Lung (tissue), 12 donors: ENCODE data around the gene ANGPTL2. TPM values are rescaled to one million over a fixed set of nuclear protein-coding genes. Genes with fewer than 3 reads are reported as not detected.

Experiments used
- ATAC-seq: fragments of 200-7000 bp; cut with Tn5 transposase; one replicate; pipeline ENCODE4 v1.9.1; 2020; ENCODE audit warnings: moderate number of reproducible peaks; ENCODE audit not compliant: insufficient read depth, low FRiP score
- DNase-seq, 3 donors: peaks; one replicate each; pipeline ENCODE4 v3.0.0-alpha.2; 2013 to 2017
- H3K27ac ChIP-seq, 2 donors: one replicate each; pipeline ENCODE4 v1.5.1; 2013; ENCODE audit warnings: mild to moderate bottlenecking in 2 of 2, moderate library complexity in 2 of 2, control low read depth in 1 of 2, inconsistent platforms in 1 of 2, low read depth in 1 of 2, low read length in 1 of 2
- H3K27me3 ChIP-seq, 3 donors: one replicate each; pipeline ENCODE4 v1.5.1; 2013; ENCODE audit warnings: low read length in 2 of 3; ENCODE audit not compliant: control insufficient read depth in 3 of 3, insufficient read depth in 3 of 3
- H3K36me3 ChIP-seq, 4 donors: one replicate each; pipeline ENCODE4 v1.5.1; 2013; ENCODE audit warnings: low read length in 4 of 4, mild to moderate bottlenecking in 1 of 4, moderate library complexity in 1 of 4; ENCODE audit not compliant: control insufficient read depth in 4 of 4, insufficient read depth in 4 of 4
- H3K4me1 ChIP-seq, 5 donors: one replicate each; pipeline ENCODE4 v1.5.1; 2013; ENCODE audit warnings: low read length in 5 of 5, mild to moderate bottlenecking in 2 of 5, moderate library complexity in 1 of 5; ENCODE audit not compliant: control insufficient read depth in 5 of 5, insufficient read depth in 5 of 5
- H3K4me3 ChIP-seq: one replicate; pipeline ENCODE4 v1.5.1; 2013; ENCODE audit warnings: mild to moderate bottlenecking, control low read depth, moderate library complexity
- H3K9ac ChIP-seq, 2 donors: one replicate each; pipeline ENCODE4 v1.5.1; 2013; ENCODE audit warnings: low read length in 2 of 2, control low read depth in 1 of 2; ENCODE audit not compliant: insufficient read depth in 1 of 2
- H3K9me3 ChIP-seq, 4 donors: one replicate each; pipeline ENCODE4 v1.5.1; 2013; ENCODE audit warnings: low read length in 3 of 4, mild to moderate bottlenecking in 1 of 4, moderate library complexity in 1 of 4; ENCODE audit not compliant: control insufficient read depth in 4 of 4, insufficient read depth in 3 of 4
- WGBS, 2 donors: extraction: QIAGEN DNeasy Blood & Tissue Kit; methylation state at CpG; one replicate each; pipeline ENCODE4 v1.1.7; 2013; 5-methylcytosine and 5-hydroxymethylcytosine counted together
- polyA plus RNA-seq, 2 donors: library from polyadenylated mRNA; stranded (reverse); fragments of 200-250 nt; gene quantifications; one replicate each; pipeline ENCODE4 v1.2.1, GENCODE V29; 2013
- total RNA-seq, 2 donors: library from RNA; depleted of rRNA in 1 of 2; stranded (reverse); fragments of >200 nt in 1 of 2; gene quantifications; one replicate each; pipeline ENCODE4 v1.2.1, GENCODE V29; 2014 to 2021
- TF ChIP-seq, protein P1 (sequence below): IDR thresholded peaks from 2 replicates; pipeline ENCODE4 v1.5.1; 2012; ENCODE audit warnings: mild to moderate bottlenecking; ENCODE audit errors: control extremely low read depth, extremely low read depth
- donor health status: control.
- donor health status: control.
- donor health status: Bipolar disorder and iron deficiency.
- donor health status: healthy.
- donor health status: DM: yes; HTN: yes; CAD: no.

Gene ANGPTL2
- total and polyA plus RNA-seq, 4 donors = 7.5 to 18.8 (median 11.0) TPM

DNA sequence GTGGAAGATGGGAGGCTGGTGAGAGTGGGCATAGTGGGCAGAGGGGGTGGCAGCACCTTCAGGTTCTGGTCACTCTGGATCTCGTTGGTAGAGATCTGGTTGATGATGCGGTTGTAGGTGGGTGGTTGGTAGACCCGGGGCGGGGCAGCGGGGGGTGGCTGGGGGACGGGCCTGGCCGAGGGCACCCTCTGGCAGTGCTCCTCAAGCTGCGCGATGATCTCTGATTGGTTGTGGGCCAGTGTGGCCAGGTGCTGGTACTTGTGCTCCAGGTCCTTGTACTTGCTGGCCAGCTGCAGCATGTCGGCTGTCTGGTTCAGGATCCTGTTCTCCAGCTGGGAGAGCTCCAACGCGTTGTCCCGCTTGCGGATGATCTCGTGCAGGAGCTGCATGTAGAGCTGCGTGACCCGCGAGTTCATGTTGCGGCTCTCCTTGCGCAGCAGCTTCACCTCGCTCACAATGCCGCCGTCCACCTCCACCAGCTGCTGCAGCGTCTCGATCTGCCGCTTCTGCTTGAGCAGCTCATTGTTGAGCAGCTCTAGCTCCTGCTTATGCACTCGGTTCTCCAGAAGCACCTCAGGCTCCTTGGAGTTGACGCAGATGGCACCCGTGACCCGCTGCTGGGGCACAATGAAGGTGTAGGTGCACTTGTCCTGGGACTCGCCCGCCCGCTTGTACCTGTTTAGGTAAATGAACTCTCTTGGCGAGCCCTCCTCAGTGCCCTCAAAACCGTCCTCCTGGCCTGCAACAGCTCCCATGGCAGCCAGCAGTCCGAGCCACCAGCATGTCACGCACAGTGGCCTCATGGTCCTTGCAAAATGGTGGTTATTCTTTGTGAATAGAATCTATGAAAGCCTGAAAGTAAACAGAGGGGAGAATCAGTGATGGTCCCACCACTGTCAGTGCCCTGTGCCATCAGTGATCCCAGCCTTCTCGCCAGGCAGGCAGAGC lies 14.2 kb downstream of the ANGPTL2 start:
- 93 to 95% methylated on average over 38 of the region's 38 CpGs for WGBS, 2 donors
- TF ChIP-seq, protein P1, sequence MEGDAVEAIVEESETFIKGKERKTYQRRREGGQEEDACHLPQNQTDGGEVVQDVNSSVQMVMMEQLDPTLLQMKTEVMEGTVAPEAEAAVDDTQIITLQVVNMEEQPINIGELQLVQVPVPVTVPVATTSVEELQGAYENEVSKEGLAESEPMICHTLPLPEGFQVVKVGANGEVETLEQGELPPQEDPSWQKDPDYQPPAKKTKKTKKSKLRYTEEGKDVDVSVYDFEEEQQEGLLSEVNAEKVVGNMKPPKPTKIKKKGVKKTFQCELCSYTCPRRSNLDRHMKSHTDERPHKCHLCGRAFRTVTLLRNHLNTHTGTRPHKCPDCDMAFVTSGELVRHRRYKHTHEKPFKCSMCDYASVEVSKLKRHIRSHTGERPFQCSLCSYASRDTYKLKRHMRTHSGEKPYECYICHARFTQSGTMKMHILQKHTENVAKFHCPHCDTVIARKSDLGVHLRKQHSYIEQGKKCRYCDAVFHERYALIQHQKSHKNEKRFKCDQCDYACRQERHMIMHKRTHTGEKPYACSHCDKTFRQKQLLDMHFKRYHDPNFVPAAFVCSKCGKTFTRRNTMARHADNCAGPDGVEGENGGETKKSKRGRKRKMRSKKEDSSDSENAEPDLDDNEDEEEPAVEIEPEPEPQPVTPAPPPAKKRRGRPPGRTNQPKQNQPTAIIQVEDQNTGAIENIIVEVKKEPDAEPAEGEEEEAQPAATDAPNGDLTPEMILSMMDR = no peak
- no peaks in the 10 kb centered on the region for H3K9me3 ChIP-seq
- no peak for ATAC-seq
- peaks cover 0 to 10% (median 1%) of the 10 kb centered on the region in 4 donors for H3K36me3 ChIP-seq
- no peak overlapping the region for H3K4me3 ChIP-seq
- DNase-seq = no peak
- peak overlapping the region in 1 of 2 donors; percentile 23 for H3K27ac ChIP-seq
- H3K9ac ChIP-seq = no peak overlapping the region
- H3K27me3 ChIP-seq = no peaks in the 10 kb centered on the region
- peaks cover 8 to 23% (median 11%) of the 10 kb centered on the region in 5 donors for H3K4me1 ChIP-seq

DNA sequence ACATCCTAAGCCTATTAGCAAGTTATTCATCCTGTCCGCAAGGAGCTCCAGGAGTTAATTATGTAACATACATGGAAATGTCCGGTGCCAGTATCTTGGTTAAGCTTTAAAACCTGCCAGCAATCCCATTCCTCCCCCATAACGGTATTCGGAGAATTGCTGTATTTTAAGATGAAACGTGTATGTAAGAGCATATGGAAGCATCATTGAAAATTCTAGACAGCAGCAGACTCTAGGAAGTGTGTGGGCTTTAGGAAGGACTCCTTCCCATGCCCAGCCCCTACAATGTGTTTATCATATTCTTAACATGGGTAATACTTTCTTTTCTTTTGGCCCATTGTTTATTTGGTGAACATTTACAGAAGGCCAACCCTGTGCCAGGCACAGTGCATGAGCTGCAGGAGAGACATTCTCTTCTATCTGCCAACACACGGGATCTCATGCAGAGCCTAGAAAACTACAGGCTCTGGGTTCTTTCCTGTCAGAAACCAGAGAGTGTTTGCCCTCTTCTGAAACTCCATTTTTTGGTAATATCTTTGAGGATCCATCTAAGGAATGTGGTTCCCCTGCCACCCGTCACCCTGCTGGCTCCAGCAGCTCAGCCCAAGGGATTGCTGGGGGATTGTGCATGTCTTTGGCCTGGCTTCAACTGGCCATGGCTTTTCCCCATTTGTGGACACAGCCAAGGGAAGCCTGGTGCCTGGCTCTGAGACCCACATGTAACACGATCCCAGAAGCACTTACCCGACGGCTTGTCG lies 15.1 kb downstream of the ANGPTL2 start:
- peaks cover 0 to 17% (median 7%) of the 10 kb centered on the region in 5 donors for H3K4me1 ChIP-seq
- TF ChIP-seq, protein P1 = no peak
- H3K27me3 ChIP-seq = no peaks in the 10 kb centered on the region
- no peak overlapping the region for H3K4me3 ChIP-seq
- DNase-seq (no peak), ATAC-seq (no peak)
- 79 to 87% methylated on average over 11 of the region's 11 CpGs for WGBS, 2 donors
- peaks cover 0 to 13% (median 4%) of the 10 kb centered on the region in 4 donors for H3K36me3 ChIP-seq
- H3K9ac ChIP-seq = no peak overlapping the region
- H3K9me3 ChIP-seq = no peaks in the 10 kb centered on the region
- no peak overlapping the region for H3K27ac ChIP-seq

DNA sequence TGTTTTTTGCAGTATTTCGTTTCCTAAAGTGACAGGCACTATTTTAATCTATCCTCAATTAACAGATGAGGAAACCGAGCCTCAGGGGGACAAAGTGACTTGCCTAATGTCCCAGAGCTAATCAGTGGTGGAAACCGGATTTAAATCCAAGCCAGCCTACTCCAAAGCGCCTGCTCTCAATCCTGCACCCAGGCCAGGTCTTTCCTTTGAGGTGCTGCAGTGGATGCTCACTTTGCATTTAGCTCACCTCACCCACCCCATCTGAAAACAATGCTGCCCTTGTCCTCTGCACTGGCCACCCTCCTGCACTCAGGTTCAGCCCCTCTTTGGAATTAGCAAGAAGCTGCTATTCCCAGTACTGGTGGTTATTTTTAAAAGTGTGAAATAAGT lies 16.0 kb downstream of the ANGPTL2 start:
- Histone ChIP-seq H3K27ac (no peak overlapping the region), H3K9me3 (no peaks in the 10 kb centered on the region), H3K4me3 (no peak overlapping the region), H3K9ac (no peak overlapping the region), H3K4me1 (peaks cover 0 to 14% (median 8%) of the 10 kb centered on the region in 5 donors), H3K27me3 (no peaks in the 10 kb centered on the region), H3K36me3 (peaks cover 0 to 13% (median 4%) of the 10 kb centered on the region in 4 donors)
- TF ChIP-seq, protein P1 = no peak
- no peak for ATAC-seq
- DNase-seq = no peak
- WGBS, 2 donors = 90% methylated on average over 4 of the region's 4 CpGs
